ENCODE measurements around the gene TRAK1.

TRAK1 gene

DNA sequence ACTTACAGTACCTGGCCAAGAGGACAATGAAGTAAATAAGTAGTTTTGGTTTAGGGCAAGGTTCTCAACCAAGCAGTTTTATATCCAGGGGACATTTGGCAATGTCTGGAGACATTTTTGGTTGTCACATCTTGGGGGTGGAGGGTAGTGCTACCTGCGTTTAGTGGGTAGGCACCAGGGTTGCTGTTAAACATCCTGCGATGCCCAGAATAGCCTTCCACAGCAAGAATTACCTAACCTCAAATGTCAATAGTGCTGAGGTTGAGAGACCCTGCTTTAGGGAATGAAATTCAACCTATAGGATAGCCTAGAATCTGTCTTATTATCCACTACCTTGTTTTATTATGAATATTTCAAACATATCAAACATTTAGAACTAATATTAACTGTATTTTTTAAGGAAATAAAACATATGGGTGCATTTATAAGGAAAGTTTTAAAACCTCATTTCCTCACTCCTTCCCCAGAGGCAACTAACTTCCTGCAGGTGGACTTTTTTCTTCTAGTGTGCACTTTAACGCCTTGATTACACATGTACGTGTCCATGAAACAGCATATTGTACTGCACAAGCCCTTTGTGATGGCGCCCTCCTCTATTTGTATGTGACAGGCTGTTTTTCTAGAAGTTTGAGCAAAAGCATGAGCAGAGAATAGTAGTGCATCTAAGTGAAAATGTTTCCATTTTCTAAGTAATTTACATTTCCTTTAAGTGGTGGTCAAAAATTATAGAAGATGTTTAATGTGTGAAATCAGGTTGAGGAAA lies 57.1 kb downstream of the TRAK1 start:
- Histone ChIP-seq H3K4me3 (no peak overlapping the region), H3K27ac (no peak overlapping the region)
- DNase-seq (ENCODE audit: low spot score) = no peak
- TF ChIP-seq, protein P1, sequence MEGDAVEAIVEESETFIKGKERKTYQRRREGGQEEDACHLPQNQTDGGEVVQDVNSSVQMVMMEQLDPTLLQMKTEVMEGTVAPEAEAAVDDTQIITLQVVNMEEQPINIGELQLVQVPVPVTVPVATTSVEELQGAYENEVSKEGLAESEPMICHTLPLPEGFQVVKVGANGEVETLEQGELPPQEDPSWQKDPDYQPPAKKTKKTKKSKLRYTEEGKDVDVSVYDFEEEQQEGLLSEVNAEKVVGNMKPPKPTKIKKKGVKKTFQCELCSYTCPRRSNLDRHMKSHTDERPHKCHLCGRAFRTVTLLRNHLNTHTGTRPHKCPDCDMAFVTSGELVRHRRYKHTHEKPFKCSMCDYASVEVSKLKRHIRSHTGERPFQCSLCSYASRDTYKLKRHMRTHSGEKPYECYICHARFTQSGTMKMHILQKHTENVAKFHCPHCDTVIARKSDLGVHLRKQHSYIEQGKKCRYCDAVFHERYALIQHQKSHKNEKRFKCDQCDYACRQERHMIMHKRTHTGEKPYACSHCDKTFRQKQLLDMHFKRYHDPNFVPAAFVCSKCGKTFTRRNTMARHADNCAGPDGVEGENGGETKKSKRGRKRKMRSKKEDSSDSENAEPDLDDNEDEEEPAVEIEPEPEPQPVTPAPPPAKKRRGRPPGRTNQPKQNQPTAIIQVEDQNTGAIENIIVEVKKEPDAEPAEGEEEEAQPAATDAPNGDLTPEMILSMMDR (IDR thresholded peaks at IDR 0.05) = no peak

DNA sequence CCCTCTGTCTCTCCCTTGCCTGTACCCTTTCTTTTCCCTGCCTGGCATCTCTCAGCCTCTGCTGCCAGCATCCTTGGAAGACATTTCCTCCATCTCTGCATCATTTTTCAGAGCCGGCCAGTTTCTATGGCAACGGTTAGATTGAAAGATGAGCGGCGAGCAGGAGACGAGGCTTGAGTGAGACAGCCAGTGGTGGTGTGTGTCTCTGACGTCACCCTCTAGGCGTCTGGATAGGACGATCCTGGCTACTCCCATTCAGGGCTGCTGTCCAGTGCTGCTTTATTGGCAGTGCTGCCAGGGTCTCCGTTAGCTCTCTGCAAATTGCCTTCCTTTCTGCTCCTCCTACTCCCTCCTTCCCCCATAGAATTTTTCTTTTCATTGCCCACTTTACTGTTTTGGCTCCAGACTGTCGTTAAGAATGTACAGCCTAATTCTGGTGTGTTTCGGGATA lies 57.9 kb downstream of the TRAK1 start:
- H3K27ac ChIP-seq = no peak overlapping the region
- TF ChIP-seq, protein P1 (IDR thresholded peaks at IDR 0.05) = no peak
- no peak overlapping the region for H3K4me3 ChIP-seq
- DNase-seq (ENCODE audit: low spot score) = no peak

DNA sequence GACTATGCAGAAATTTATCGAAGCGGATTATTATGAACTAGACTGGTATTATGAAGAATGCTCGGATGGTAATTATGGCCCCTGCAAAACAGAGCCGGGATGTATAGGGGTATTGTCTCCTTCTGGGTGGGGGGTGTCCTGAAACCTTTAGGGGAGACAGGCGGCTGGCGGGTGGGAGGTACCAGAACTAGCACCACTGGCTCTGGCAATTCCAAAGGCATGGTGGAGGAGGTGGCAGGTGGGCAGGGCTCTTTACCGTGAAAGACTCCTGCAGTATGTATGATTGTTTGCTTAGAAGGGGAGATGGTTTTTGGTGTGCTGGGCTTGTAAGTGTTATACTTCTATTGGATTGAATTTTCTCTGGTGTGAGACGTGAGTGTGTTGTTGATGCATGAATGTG lies 58.4 kb downstream of the TRAK1 start:
- no peak for DNase-seq (ENCODE audit: low spot score)
- TF ChIP-seq, protein P1 (IDR thresholded peaks at IDR 0.05) = no peak
- Histone ChIP-seq H3K4me3 (no peak overlapping the region), H3K27ac (no peak overlapping the region)

DNA sequence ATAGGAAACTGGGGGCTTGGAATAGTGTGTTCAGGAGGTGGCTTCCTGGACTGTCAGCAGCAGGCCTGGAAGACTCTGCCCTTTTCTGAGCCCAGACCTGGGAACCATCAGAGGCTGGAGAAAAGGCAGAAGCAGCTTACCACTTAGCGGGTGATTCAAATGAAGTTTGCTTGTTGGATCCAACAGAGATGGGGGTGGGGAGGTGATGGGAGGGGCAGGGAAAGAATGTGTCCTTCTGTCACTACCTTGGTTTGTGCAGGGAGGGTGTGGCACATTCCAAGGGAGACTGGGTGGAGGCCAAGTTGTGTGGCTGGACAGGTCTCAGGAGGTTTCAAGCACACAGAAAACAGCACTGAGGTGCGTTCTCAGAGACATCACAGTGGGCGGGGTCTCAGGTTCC lies 58.8 kb downstream of the TRAK1 start:
- Histone ChIP-seq H3K27ac (no peak overlapping the region), H3K4me3 (no peak overlapping the region)
- DNase-seq (ENCODE audit: low spot score) = no peak
- TF ChIP-seq, protein P1 (IDR thresholded peaks at IDR 0.05) = no peak

DNA sequence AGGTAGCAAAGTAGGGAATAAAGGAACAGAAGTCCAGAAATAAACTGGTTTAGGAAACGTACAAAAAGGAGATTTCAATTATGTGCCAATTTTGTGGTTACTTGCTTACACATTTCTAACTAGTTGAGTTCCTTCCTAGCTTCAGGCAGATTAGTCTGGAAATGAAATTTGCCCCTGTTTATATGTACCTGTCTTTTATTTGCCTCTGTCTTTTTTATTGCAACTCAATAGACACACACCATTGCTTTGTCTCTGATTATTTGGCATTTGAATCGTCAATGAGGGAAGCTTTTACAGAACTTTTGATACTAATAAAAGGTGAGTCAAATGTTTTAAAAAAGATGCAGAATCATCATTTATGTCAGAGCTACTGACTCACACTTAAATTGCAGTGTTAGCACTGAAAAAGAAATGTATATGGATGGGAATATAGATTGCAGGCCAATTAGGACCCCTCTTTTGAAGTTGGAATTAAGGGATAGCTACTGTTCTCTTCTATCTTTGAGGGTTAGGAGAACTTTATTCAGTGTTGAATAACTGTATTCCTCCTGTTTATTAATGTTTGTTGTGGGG lies 60.5 kb downstream of the TRAK1 start:
- TF ChIP-seq, protein P1 (IDR thresholded peaks at IDR 0.05) = no peak
- no peak overlapping the region for H3K27ac ChIP-seq
- no peak overlapping the region for H3K4me3 ChIP-seq
- DNase-seq (ENCODE audit: low spot score) = no peak

DNA sequence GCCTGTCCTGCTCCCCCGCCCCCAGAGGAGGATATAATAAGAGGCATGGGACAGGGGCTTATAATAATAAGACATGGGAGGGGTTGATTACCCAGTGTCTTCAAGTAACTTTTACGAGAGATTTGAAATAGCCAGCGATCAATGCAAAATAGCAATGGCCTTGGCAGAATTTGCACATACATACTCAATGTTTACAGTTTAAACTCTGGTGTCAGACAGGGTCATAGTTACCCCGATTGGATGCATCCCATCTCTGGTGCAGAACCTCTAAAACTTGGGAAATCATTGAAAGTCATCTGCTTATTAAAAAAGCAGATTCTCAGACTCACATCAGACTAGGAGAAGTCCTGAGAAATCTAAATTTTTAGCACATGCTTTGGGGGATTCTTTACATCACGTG lies 61.0 kb downstream of the TRAK1 start:
- no peak overlapping the region for H3K27ac ChIP-seq

More for the DNA sequence above, 61.0 kb downstream of the TRAK1 start:
- TF ChIP-seq, protein P1 (IDR thresholded peaks at IDR 0.05) = no peak
- H3K4me3 ChIP-seq = no peak overlapping the region
- DNase-seq (ENCODE audit: low spot score) = no peak

Measured in coronary artery (tissue), 2 donors.